Breast epithelium (tissue), 3 donors: ENCODE results near the gene RSF1.

ENCODE experiments used
- POLR2A ChIP-seq: fragments of 450-650 bp; IDR thresholded peaks from one replicate; pipeline ENCODE4 v1.6.1; 2016; ENCODE audit warnings: antibody characterized with exemption, mild to moderate bottlenecking, moderate library complexity
- TF ChIP-seq, protein P1 (sequence below), 3 donors: fragments of 450-650 bp; IDR thresholded peaks; one replicate each; pipeline ENCODE4 v1.5.1; 2016 to 2017; ENCODE audit warnings: antibody characterized with exemption in 3 of 3, mild to moderate bottlenecking in 3 of 3, moderate library complexity in 3 of 3

GRCh38 chr11:77851503-77851902 is 31.0 kb upstream of the RSF1 start:
- TF ChIP-seq, protein P1, sequence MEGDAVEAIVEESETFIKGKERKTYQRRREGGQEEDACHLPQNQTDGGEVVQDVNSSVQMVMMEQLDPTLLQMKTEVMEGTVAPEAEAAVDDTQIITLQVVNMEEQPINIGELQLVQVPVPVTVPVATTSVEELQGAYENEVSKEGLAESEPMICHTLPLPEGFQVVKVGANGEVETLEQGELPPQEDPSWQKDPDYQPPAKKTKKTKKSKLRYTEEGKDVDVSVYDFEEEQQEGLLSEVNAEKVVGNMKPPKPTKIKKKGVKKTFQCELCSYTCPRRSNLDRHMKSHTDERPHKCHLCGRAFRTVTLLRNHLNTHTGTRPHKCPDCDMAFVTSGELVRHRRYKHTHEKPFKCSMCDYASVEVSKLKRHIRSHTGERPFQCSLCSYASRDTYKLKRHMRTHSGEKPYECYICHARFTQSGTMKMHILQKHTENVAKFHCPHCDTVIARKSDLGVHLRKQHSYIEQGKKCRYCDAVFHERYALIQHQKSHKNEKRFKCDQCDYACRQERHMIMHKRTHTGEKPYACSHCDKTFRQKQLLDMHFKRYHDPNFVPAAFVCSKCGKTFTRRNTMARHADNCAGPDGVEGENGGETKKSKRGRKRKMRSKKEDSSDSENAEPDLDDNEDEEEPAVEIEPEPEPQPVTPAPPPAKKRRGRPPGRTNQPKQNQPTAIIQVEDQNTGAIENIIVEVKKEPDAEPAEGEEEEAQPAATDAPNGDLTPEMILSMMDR (IDR thresholded peaks at IDR 0.05), result no peak
- TF ChIP-seq POLR2A, result no peak
